GM18873 (cell line): ENCODE results near the gene TNFRSF1B.
"Not testable (repeated sequence)": the region's sequence is repeated elsewhere in the genome, so short reads cannot be mapped to it uniquely, and the experiment has no call there.

Experiments used
- ATAC-seq: cut with Tn5 transposase; IDR thresholded peaks from one replicate; pipeline ENCODE4 v1.9.1; 2021; ENCODE audit warnings: mild to moderate bottlenecking, moderate library complexity, moderate number of reproducible peaks; ENCODE audit not compliant: unreplicated experiment, low FRiP score

Gene TNFRSF1B

GRCh38 chr1:12208271-12208670 lies 41.5 kb downstream of the TNFRSF1B start:
- no peak for ATAC-seq

GRCh38 chr1:12208764-12209494 lies 42.1 kb downstream of the TNFRSF1B start:
- ATAC-seq, result no peak

- ATAC-seq, result no peak
Observed at GRCh38 chr1:12209495-12209832, 42.7 kb downstream of the TNFRSF1B start.

- ATAC-seq, result no peak
Observed at GRCh38 chr1:12215118-12215961, 48.5 kb downstream of the TNFRSF1B start.

GRCh38 chr1:12219800-12220199 lies 53.0 kb downstream of the TNFRSF1B start:
- no peak for ATAC-seq

- no peak for ATAC-seq
Observed at GRCh38 chr1:12220890-12221289, 54.1 kb downstream of the TNFRSF1B start.

GRCh38 chr1:12222700-12223099 lies 55.9 kb downstream of the TNFRSF1B start:
- not testable (repeated sequence) for ATAC-seq

GRCh38 chr1:12224092-12224491 lies 57.3 kb downstream of the TNFRSF1B start:
- not testable (repeated sequence) for ATAC-seq

GRCh38 chr1:12228979-12229378 lies 62.2 kb downstream of the TNFRSF1B start:
- no peak for ATAC-seq

GRCh38 chr1:12229386-12229834 lies 62.6 kb downstream of the TNFRSF1B start:
- ATAC-seq, result no peak

- ATAC-seq, result no peak
Observed at GRCh38 chr1:12229835-12230548, 63.2 kb downstream of the TNFRSF1B start, which contains the start of gene VPS13D. Gene VPS13D, plus strand, starts transcription at chr1:12230030. Its CDS starts 4,237 bp downstream, at chr1:12234267.

- no peak for ATAC-seq
Observed at GRCh38 chr1:12230549-12231275, 63.9 kb downstream of the TNFRSF1B start.

- no peak for ATAC-seq
Observed at GRCh38 chr1:12231276-12231595, 64.4 kb downstream of the TNFRSF1B start.

GRCh38 chr1:12232221-12232620 lies 65.4 kb downstream of the TNFRSF1B start:
- ATAC-seq, result no peak

GRCh38 chr1:12244078-12244477 lies 77.3 kb downstream of the TNFRSF1B start:
- ATAC-seq, result no peak

GRCh38 chr1:12244585-12244984 lies 77.8 kb downstream of the TNFRSF1B start:
- no peak for ATAC-seq

GRCh38 chr1:12245116-12245515 lies 78.3 kb downstream of the TNFRSF1B start:
- ATAC-seq, result no peak

- no peak for ATAC-seq
Observed at GRCh38 chr1:12245733-12246132, 78.9 kb downstream of the TNFRSF1B start.

- ATAC-seq, result no peak
Observed at GRCh38 chr1:12246584-12246983, 79.8 kb downstream of the TNFRSF1B start.

GRCh38 chr1:12249181-12249580 lies 82.4 kb downstream of the TNFRSF1B start:
- no peak for ATAC-seq
